Activated CD4-positive, alpha-beta memory T cell treated with anti-CD3 and anti-CD28 coated beads for 36 hours (primary cell): ENCODE results near the gene SPACA5. TPM values are rescaled to one million over a fixed set of nuclear protein-coding genes. Genes with fewer than 3 reads are reported as not detected.
"Not testable (repeated sequence)": the region's sequence is repeated elsewhere in the genome, so short reads cannot be mapped to it uniquely, and the experiment has no call there.

Source experiments
- CTCF ChIA-PET: fragments of 350-600 bp; sonication (Branson Sonifier 250); formaldehyde crosslinking; loops from one replicate; lab custom pipeline; 2021; ENCODE audit warnings: antibody characterized with exemption, inconsistent platforms; lab: Charles Lee
- POLR2A ChIA-PET: fragments of 350-600 bp; sonication (Branson Sonifier 250); formaldehyde crosslinking; loops from one replicate; lab custom pipeline; 2021; ENCODE audit warnings: antibody characterized with exemption; lab: Charles Lee
- DNase-seq: peaks from one replicate; pipeline ENCODE4 v3.0.0-alpha.2; 2020
- H3K27ac Mint-ChIP-seq: one replicate; pipeline ENCODE4 v1.8.0; 2021; ENCODE audit warnings: mixed read lengths
- H3K27me3 Mint-ChIP-seq: one replicate; pipeline ENCODE4 v1.8.0; 2021; ENCODE audit warnings: mixed read lengths
- H3K36me3 Mint-ChIP-seq: one replicate; pipeline ENCODE4 v1.8.0; 2021; ENCODE audit warnings: mixed read lengths
- H3K4me1 Mint-ChIP-seq: one replicate; pipeline ENCODE4 v1.8.0; 2021; ENCODE audit warnings: low read depth, mixed read lengths
- H3K4me3 Mint-ChIP-seq: one replicate; pipeline ENCODE4 v1.8.0; 2021; ENCODE audit warnings: mild to moderate bottlenecking, mixed read lengths
- H3K9me3 Mint-ChIP-seq: one replicate; pipeline ENCODE4 v1.8.0; 2021; ENCODE audit warnings: mixed read lengths
- intact Hi-C: fragments of 100-400 bp; cut with micrococcal nuclease; formaldehyde crosslinking; loops from one replicate; pipeline ENCODE4 v1.15.1; 2023
- total RNA-seq, 2 experiments: library from RNA; stranded (reverse); gene quantifications; one replicate each; pipeline ENCODE4 v1.2.3, GENCODE V29; 2021

The SPACA5 gene
- total RNA-seq, 2 experiments from 2014 or later = not detected

GRCh38 chrX:48002319-48002718 is 4.5 kb upstream of the SPACA5 start:
- Mint-ChIP-seq H3K36me3 (peaks cover 15% of the 10 kb centered on the region), H3K4me3 (peak overlapping the region; percentile 30), H3K4me1 (peaks cover 21% of the 10 kb centered on the region), H3K27ac (no peak overlapping the region), H3K27me3 (no peaks in the 10 kb centered on the region), H3K9me3 (no peaks in the 10 kb centered on the region)
- intact Hi-C loops = no loop called here
- POLR2A ChIA-PET = no interaction called here
- no peak for DNase-seq
- CTCF ChIA-PET = no interaction called here

GRCh38 chrX:48002929-48003328 is 3.9 kb upstream of the SPACA5 start:
- H3K36me3 Mint-ChIP-seq = peaks cover 14% of the 10 kb centered on the region
- peak overlapping the region; percentile 50 for H3K4me3 Mint-ChIP-seq
- no peaks in the 10 kb centered on the region for H3K9me3 Mint-ChIP-seq
- intact Hi-C loops = no loop called here
- POLR2A ChIA-PET = no interaction called here
- peaks cover 21% of the 10 kb centered on the region for H3K4me1 Mint-ChIP-seq
- no peak overlapping the region for H3K27ac Mint-ChIP-seq
- CTCF ChIA-PET = no interaction called here
- DNase-seq = no peak
- no peaks in the 10 kb centered on the region for H3K27me3 Mint-ChIP-seq

DNA sequence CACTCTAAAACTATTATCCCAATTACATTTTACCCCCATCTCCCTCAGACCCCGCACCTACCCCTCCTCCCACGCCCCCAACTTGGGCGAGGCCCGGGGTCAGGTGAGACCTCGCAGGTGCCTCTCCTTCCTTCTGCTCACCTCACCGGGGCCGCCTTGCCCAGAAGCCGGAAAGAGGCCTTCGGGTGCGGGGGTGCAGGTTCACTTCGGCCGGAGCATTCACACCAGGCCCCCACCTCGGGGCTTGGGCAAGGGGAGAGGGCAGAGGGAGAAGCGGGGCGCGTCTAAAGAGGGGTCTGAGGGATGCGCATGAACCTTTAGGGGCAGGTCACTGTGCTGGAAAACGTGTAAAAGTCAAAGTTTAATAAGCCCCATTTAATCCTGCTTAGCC is 3.4 kb upstream of the SPACA5 start:
- ChIA-PET CTCF (no interaction called here), POLR2A (no interaction called here)

DNA sequence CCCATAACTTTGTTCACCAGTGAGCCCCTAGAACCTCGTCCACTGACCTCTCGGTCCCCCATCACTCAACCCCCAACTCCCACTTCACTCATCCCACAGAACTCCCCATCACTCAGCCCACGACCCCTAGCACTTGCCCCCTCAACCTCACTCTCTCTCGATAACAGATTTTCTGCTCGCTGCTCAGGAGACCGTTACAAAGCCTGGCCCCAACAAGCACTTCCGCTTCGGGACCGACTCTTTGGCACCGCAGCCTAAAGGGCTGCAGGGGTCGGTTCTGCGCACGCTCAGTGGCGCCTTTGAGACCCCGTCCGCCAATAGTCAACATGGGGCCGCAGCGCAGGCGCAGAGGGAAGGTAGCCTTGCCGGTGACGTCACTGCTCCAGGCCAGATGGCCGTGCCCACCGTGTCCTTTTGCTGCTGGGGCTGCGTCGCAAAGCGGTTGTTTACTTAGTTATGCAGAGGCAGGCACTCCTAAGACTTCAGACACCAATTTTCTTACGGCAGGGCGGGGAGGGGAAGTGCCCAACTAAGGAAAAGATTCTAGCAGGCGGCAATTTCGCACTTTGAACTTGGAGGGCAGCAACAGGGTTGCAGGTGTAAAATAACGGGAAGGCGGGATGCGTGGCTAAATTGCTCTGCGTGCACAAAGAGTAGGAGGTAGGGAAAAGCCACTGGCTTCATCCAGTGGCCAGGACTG is 2.9 kb upstream of the SPACA5 start, which contains the start of gene ZNF182:
Gene ZNF182 (minus strand): TSS at position 232 of the 700 bp plus-strand sequence. CDS start 1,380 bp downstream, outside the sequence.
- ChIA-PET POLR2A (no interaction called here), CTCF (no interaction called here)
- peak within 1 kb of the TSS; percentile 96 for H3K27ac Mint-ChIP-seq
- no peaks in the 10 kb centered on the region for H3K9me3 Mint-ChIP-seq
- H3K36me3 Mint-ChIP-seq = peaks cover 12% of the 10 kb centered on the region
- peak; percentile 94 for DNase-seq
- intact Hi-C loops = no loop called here
- H3K4me3 Mint-ChIP-seq = peak within 1 kb of the TSS; percentile 87
- peaks cover 21% of the 10 kb centered on the region for H3K4me1 Mint-ChIP-seq
- H3K27me3 Mint-ChIP-seq = no peaks in the 10 kb centered on the region

More for the DNA sequence above, 3.4 kb upstream of the SPACA5 start:
- intact Hi-C loops = no loop called here
- H3K9me3 Mint-ChIP-seq = no peaks in the 10 kb centered on the region
- no peaks in the 10 kb centered on the region for H3K27me3 Mint-ChIP-seq
- H3K4me1 Mint-ChIP-seq = peaks cover 21% of the 10 kb centered on the region
- peaks cover 12% of the 10 kb centered on the region for H3K36me3 Mint-ChIP-seq
- H3K27ac Mint-ChIP-seq = peak overlapping the region; percentile 96
- DNase-seq = peak; percentile 37
- peak overlapping the region; percentile 87 for H3K4me3 Mint-ChIP-seq

GRCh38 chrX:48009445-48009960 is 2.7 kb downstream of the SPACA5 start:
- H3K36me3 Mint-ChIP-seq, intact Hi-C loops, H3K4me3 Mint-ChIP-seq, DNase-seq, H3K9me3 Mint-ChIP-seq, CTCF ChIA-PET, H3K27me3 Mint-ChIP-seq, H3K27ac Mint-ChIP-seq, H3K4me1 Mint-ChIP-seq, POLR2A ChIA-PET: not testable (repeated sequence)

- H3K36me3 Mint-ChIP-seq, H3K9me3 Mint-ChIP-seq, H3K4me3 Mint-ChIP-seq, CTCF ChIA-PET, H3K27me3 Mint-ChIP-seq, H3K27ac Mint-ChIP-seq, intact Hi-C loops, POLR2A ChIA-PET, DNase-seq, H3K4me1 Mint-ChIP-seq: not testable (repeated sequence)
These were observed 10.0 kb downstream of the SPACA5 start for GRCh38 chrX:48016583-48017310.

DNA sequence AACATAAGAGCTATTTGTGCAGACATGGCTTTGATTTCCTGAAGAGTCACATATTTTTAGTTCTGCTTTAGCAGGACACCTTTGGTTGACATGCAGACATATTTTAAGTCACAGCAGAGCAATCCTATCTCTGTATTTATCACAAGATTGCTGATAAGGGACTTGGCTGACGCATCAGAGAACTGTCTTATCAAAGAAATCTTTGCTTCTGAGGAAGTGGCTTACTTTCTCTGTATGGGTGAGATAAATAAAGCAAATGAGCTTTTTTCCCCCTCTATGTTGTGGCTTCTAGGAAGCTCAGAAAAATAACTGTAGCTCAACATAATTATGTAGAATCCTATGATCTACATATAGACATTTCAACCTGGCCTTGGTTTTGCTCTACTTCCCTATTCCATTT is 13.1 kb downstream of the SPACA5 start:
- intact Hi-C loops = loop anchor here (2.0 to 5.0 kb wide), 3 partner anchors 361 to 537 kb away; partner anchors contain the start of genes ARAF, UXT and ZNF41
- CTCF ChIA-PET, DNase-seq, H3K4me3 Mint-ChIP-seq, H3K9me3 Mint-ChIP-seq, POLR2A ChIA-PET, H3K4me1 Mint-ChIP-seq, H3K36me3 Mint-ChIP-seq, H3K27me3 Mint-ChIP-seq, H3K27ac Mint-ChIP-seq: not testable (repeated sequence)

- H3K27me3 Mint-ChIP-seq, CTCF ChIA-PET, H3K36me3 Mint-ChIP-seq, H3K4me1 Mint-ChIP-seq, H3K9me3 Mint-ChIP-seq: not testable (repeated sequence)
- Mint-ChIP-seq H3K4me3 (peak overlapping the region; percentile 88), H3K27ac (peak overlapping the region; percentile 45)
- peak; percentile 53 for DNase-seq
- POLR2A ChIA-PET = interaction anchor here (1.3 kb wide), 1 partner anchor 184 kb away, joined by 3 read pairs; the partner anchor contains the start of gene ZNF81
- intact Hi-C loops = loop anchor here (2.0 to 5.0 kb wide), 3 partner anchors 362 to 538 kb away; partner anchors contain the start of genes ARAF, UXT and ZNF41
These were observed 13.7 kb downstream of the SPACA5 start for GRCh38 chrX:48020472-48020871.

DNA sequence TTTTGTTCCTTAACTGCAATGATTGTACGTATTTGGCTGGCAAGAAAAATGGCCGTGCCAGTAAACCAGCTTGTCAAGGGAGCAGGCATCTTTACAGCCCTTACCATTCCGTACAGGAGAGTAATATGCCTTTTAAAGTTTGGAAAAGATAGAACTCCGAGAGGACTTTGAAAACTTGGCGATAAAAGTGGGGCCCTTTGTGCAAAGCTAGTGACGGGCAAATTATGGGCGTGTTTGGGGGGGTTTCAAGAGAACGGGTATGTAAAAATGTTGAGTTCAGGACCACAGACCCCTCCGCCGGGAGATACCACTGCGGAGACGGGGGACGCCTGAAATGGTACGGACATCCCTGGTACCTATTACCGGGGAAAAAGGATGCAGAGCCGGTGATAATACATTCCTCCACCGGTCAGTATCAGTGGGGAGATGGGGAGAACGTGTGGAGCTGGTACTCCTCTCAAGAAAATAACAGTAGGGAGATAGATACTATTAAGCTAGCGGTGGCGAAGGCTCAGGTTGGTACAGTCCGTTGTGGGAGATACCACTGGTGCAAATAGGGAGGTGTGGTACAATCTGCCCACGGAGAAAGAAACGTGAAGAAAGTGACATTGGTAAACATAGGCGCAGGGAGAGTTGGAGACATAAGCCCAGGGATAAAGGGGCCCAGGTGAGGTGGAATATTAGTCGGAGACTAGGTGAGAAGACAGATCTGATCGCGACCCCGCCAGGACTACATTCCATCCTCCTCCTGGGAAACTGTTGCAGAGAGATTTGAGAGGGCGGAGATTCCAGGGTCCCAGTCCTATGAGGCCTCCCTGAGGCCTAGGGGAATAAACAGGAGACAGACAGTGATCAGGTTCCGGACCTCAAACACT is 14.5 kb downstream of the SPACA5 start:
- peaks cover 8% of the 10 kb centered on the region for H3K4me1 Mint-ChIP-seq
- H3K36me3 Mint-ChIP-seq = no peaks in the 10 kb centered on the region
- CTCF ChIA-PET = no interaction called here
- no peaks in the 10 kb centered on the region for H3K9me3 Mint-ChIP-seq
- DNase-seq = peak; percentile 79
- H3K4me3 Mint-ChIP-seq = peak overlapping the region; percentile 88
- H3K27ac Mint-ChIP-seq = peak overlapping the region; percentile 95
- intact Hi-C loops = loop anchor here (2.0 to 5.0 kb wide), 3 partner anchors 362 to 538 kb away; partner anchors contain the start of genes ARAF, UXT and ZNF41
- POLR2A ChIA-PET = interaction anchor here (1.3 kb wide), 1 partner anchor 185 kb away, joined by 3 read pairs; the partner anchor contains the start of gene ZNF81
- no peaks in the 10 kb centered on the region for H3K27me3 Mint-ChIP-seq

DNA sequence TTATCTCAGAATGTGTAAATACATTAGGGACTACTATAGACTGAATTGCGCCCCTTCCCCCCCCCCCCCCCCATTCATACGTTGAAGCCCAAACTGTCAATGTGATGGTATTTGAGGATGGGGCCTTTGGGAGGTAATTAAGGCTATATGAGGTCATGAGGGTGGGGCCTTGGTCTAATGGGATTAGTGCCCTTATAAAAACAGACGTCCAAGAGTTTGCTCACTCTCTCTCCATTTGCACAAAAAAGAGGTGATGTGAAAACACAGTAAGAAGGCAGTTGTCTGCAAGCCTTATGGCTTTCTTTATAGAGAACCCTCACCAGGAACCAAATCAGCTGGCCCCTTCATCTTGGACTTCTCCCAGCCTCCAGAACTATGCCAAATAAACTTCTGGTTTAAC is 15.3 kb downstream of the SPACA5 start:
- Mint-ChIP-seq H3K36me3 (no peaks in the 10 kb centered on the region), H3K4me1 (peaks cover 8% of the 10 kb centered on the region), H3K27ac (no peak overlapping the region), H3K4me3 (no peak overlapping the region), H3K27me3 (no peaks in the 10 kb centered on the region), H3K9me3 (no peaks in the 10 kb centered on the region)
- intact Hi-C loops = loop anchor here (5.0 kb wide), 1 partner anchor 460 kb away; the partner anchor contains the start of gene ARAF
- ChIA-PET CTCF (no interaction called here), POLR2A (no interaction called here)
- no peak for DNase-seq

- Mint-ChIP-seq H3K9me3 (no peaks in the 10 kb centered on the region), H3K4me3 (no peak overlapping the region), H3K27ac (no peak overlapping the region), H3K36me3 (no peaks in the 10 kb centered on the region), H3K4me1 (peaks cover 8% of the 10 kb centered on the region), H3K27me3 (no peaks in the 10 kb centered on the region)
- DNase-seq = no peak
- ChIA-PET CTCF (no interaction called here), POLR2A (no interaction called here)
- intact Hi-C loops = loop anchor here (5.0 kb wide), 1 partner anchor 460 kb away; the partner anchor contains the start of gene ARAF
These were observed 15.9 kb downstream of the SPACA5 start for GRCh38 chrX:48022738-48023137.
